T follicular helper cell (primary cell): ENCODE results near the gene PDE11A.

Experiments
- DNase-seq: peaks from one replicate; pipeline ENCODE4 v3.0.0-alpha.2; 2020; ENCODE audit warnings: low read depth

Gene PDE11A

GRCh38 chr2:177758591-177759371, 313.8 kb downstream of the PDE11A start:
- no peak for DNase-seq

- DNase-seq, result no peak
These were observed 316.2 kb downstream of the PDE11A start for GRCh38 chr2:177756336-177756735.

DNA sequence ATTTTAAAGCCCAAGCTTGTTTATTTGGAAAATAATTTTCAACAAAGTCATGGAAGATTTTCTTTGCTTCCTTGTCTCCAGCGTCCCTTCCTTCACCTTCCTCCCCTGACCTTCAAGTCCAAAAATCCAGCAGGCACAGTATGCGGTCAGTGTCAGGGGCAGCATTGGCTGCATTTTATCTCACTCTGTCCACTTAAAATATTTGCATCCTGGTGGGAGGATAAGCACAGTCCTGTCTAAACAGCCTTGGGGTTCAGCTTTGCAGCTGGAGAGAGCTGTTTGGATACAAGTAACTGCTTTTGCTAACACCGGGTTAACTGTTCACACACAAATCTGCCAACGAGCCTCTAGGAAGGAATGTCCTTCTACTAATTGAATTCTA, 318.1 kb downstream of the PDE11A start:
- DNase-seq, result no peak

DNA sequence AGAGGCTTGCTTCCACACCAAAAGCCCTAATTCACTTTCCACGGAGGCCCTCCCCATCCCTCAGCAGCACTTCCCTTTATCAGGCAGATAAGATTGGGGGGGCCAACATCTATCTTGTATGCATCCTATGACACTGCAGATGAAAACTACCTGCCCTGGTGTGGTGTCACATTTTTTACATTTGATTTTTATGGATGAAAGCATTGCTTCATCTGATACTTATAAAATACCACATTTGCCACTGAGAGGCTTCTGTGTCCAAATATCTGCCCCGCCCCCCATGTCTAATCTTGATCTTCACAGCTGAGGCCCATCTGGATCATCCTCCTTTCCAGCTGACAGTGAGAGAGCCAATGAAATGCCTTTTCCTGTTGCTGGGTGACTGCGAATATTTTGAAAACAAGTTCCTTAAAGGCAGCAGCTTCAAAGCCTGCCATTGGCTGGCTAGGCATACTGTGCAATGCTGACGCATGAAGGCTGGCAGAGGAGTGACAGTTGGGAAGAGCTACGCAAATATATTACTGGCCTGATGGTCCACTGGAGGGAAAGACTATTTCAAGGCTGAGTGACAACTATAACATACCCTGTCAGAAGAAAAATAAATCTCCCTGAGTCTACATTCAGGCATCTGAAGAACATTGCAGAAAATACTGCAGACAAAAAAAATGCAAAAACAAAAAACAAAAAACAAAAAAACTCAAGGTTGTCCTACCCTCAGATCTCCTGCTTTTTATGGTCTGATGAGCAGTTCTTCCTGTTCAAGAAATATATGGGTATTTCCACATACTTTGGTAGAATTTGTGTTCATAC, 318.7 kb downstream of the PDE11A start:
- DNase-seq, result peak; percentile 10

DNA sequence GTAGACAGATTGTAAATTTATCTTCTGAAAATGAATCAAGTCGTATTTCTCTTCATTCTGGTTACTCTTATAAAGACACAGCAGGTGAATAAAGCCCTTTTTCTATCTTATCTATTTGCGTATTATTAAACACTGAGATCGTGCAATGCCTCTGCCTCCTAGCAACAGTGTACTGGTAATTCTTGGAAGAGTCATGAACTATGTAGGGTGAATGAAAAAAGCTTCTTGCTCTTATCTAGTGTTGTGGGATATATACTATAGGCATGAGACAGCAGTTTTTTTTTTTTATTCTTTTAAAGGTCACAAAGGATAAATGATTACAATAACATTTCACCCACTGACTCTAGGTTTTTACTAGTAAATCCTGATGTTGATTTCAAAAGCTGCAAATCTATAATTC, 324.2 kb downstream of the PDE11A start:
- no peak for DNase-seq

- no peak for DNase-seq
These were observed 325.2 kb downstream of the PDE11A start for GRCh38 chr2:177747384-177747783.

GRCh38 chr2:177746358-177746757, 326.2 kb downstream of the PDE11A start:
- no peak for DNase-seq

- DNase-seq, result no peak
These were observed 327.0 kb downstream of the PDE11A start for GRCh38 chr2:177745531-177745930.

- no peak for DNase-seq
These were observed 329.7 kb downstream of the PDE11A start for GRCh38 chr2:177742851-177743250.

DNA sequence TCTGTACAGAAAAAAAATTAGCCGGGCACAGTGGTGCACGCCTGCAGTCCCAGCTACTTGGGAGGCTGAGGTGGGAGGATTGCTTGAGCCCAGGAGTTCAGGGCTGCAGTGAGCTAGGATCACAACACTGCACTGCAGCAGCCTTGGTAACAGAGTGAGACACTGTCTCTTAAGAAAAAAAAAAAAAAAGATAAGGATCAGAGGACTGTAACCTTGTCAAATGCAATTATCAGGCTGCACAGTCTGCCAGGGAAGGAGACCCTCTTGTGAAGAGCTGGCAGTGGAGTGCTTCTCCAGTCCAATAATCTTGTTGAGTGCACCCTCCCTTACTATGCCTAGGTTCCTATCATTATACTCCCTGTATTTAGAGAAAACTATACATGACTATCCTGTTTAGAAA, 330.7 kb downstream of the PDE11A start:
- no peak for DNase-seq

GRCh38 chr2:177740700-177741099, 331.9 kb downstream of the PDE11A start:
- DNase-seq, result no peak

DNA sequence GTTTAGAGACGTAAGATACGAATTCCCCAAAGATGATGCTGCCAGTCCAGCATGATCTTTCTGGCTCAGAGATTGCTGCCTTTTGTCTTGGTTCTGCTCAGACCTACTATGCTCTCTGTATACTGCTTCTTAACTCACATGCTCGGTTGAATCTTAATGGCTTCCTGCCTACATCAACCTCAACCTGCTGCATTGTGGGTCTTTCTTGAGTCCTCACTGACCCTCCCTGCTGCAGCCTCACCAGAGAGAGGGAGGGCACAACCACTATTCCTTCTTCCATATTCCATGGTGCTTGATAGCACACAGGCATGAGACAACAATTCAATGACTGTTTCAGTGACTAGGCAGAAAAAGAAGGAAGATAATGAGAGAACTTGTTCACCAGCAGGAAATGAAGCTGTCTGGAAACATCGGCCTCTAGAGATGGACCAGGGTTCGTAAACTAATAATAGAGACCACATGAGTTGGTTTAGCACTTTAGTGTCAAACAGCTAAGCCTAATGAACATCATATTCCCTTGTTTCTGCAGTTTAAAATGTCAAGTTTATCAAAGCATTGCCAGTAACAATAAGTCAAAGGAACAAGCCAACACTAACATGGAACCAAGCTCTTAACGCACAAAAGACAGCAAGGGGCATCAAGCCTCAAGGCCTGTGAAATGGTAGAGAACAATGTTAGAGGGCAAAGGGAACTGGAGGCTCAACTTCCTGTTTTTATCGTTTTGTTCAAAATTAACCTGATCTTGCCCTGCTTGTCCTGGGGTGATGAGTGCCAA, 333.9 kb downstream of the PDE11A start:
- DNase-seq, result no peak

DNA sequence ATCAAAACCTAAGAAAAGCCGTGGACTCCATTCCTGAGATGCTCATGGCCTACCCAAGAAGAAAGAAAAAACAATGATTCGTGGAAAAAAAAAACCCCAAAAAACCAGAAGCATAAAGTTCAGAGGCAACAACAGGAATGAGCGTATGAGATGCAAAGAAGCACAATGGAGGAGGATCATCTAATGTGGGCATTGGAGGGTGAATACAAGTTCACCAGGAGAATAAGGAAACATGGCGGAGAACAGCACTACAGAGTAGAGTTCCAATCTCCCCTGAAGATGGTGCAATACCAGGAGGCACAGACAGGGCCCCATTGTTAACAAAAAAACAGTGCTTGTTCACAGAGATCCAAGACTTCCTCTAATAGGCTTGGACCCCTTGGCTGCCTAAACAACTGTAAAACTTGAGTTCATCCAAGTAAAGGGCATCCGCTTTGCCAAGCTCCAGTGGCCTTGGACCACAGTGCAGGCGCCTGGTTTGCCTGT, 337.2 kb downstream of the PDE11A start:
- DNase-seq, result no peak

DNA sequence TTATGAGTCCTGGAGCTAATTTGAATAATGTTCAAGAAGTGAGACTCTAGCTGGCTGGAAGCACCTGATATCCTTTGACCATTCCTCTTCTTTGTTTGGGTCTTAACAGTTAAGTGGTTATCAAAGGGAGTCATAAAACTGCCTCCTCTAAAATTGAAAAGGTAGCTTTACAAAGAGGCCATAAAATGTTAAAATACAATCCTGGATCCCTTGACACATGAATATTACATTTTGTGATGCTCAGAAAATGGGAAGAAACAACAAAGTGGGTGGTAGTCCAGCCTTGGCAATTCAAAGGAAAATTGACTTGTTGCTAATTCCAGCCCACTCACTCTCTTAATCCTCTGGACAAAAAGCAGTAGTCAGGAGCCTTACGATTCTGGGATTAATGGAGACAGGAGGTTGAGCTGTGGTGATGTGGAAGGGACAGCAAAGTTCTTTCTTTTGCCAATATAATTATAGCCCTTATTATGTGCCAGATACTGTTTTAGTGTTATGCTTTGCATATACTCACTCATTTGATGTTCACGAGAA, 339.2 kb downstream of the PDE11A start:
- DNase-seq, result no peak

GRCh38 chr2:177731384-177731783, 341.2 kb downstream of the PDE11A start:
- DNase-seq, result no peak

GRCh38 chr2:177730792-177731191, 341.8 kb downstream of the PDE11A start:
- no peak for DNase-seq

GRCh38 chr2:177730363-177730762, 342.2 kb downstream of the PDE11A start:
- DNase-seq, result no peak

- DNase-seq, result no peak
These were observed 343.7 kb downstream of the PDE11A start for GRCh38 chr2:177728920-177729319.

DNA sequence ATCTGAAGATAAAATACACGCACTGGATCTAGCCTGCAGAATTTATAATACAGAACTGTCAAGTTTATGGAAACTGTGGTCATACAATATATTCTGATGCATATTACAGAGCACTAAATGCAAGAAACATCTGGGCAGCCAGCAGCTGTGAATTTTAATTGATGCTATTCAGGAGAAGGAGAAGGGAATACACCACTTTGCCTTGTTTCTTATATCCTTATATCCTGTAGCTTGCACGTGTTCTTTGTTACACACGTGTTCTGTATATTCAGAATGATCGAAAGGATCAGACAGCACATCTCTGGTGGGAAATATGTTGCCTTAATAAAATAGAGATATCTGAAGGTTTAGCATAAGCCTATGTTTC, 344.2 kb downstream of the PDE11A start:
- DNase-seq, result no peak

- DNase-seq, result no peak
These were observed 344.8 kb downstream of the PDE11A start for GRCh38 chr2:177727577-177728398.

- DNase-seq, result no peak
These were observed 345.6 kb downstream of the PDE11A start for GRCh38 chr2:177726931-177727348.
